Left renal cortex interstitium (tissue), 4 donors: ENCODE measurements around the gene TMEM237. TPM values are rescaled to one million over a fixed set of nuclear protein-coding genes. Genes with fewer than 3 reads are reported as not detected.
"Not testable (repeated sequence)": the region's sequence is repeated elsewhere in the genome, so short reads cannot be mapped to it uniquely, and the experiment has no call there.

Experiments used
- DNase-seq, 4 donors: peaks; one replicate each; pipeline ENCODE4 v3.0.0-alpha.2; 2013; ENCODE audit warnings: low read depth in 4 of 4, low spot score in 2 of 4, missing footprints in 1 of 4
- polyA plus RNA-seq, 4 donors: library from polyadenylated mRNA; unstranded; fragments of 120-200 nt; gene quantifications; one replicate each; pipeline ENCODE4 v1.2.1, GENCODE V29; 2013; ENCODE audit not compliant: insufficient read length in 4 of 4

The TMEM237 gene
- polyA plus RNA-seq, result 10 to 100 TPM; 45.0 to 60.1 (median 54.1) TPM

- peak in 3 of 4 donors; percentile 37 to 53 (median 45) for DNase-seq
Observed at GRCh38 chr2:201643216-201643890, at the start of gene TMEM237. Gene TMEM237, minus strand, starts transcription at chr2:201643503. Its CDS starts 103 bp downstream, at chr2:201643400.

GRCh38 chr2:201685156-201685555, 41.9 kb upstream of the TMEM237 start:
- DNase-seq, result no peak

- no peak for DNase-seq
Observed at GRCh38 chr2:201680743-201681142, 37.4 kb upstream of the TMEM237 start.

GRCh38 chr2:201678401-201678800, 35.1 kb upstream of the TMEM237 start:
- no peak for DNase-seq

- DNase-seq, result no peak
Observed at GRCh38 chr2:201675454-201675853, 32.2 kb upstream of the TMEM237 start.

GRCh38 chr2:201674794-201675193, 31.5 kb upstream of the TMEM237 start:
- DNase-seq, result no peak

- DNase-seq, result no peak
Observed at GRCh38 chr2:201674298-201674697, 31.0 kb upstream of the TMEM237 start.

- no peak for DNase-seq
Observed at GRCh38 chr2:201673546-201673945, 30.2 kb upstream of the TMEM237 start.

GRCh38 chr2:201671205-201671604, 27.9 kb upstream of the TMEM237 start:
- not testable (repeated sequence) for DNase-seq

GRCh38 chr2:201669865-201670264, 26.6 kb upstream of the TMEM237 start:
- DNase-seq, result no peak

- DNase-seq, result no peak
Observed at GRCh38 chr2:201668402-201668910, 25.2 kb upstream of the TMEM237 start.

- no peak for DNase-seq
Observed at GRCh38 chr2:201664334-201664733, 21.0 kb upstream of the TMEM237 start.

GRCh38 chr2:201661366-201661765, 18.1 kb upstream of the TMEM237 start:
- DNase-seq, result no peak

GRCh38 chr2:201660293-201660895, 17.1 kb upstream of the TMEM237 start:
- DNase-seq, result no peak

- DNase-seq, result no peak
Observed at GRCh38 chr2:201656740-201657139, 13.4 kb upstream of the TMEM237 start.

- DNase-seq, result no peak
Observed at GRCh38 chr2:201656102-201656501, 12.8 kb upstream of the TMEM237 start.

GRCh38 chr2:201654616-201655384, 11.5 kb upstream of the TMEM237 start:
- DNase-seq, result no peak

- DNase-seq, result no peak
Observed at GRCh38 chr2:201653221-201653620, 9.9 kb upstream of the TMEM237 start.

GRCh38 chr2:201649442-201649841, 6.1 kb upstream of the TMEM237 start:
- DNase-seq, result no peak

GRCh38 chr2:201647431-201647830, 4.1 kb upstream of the TMEM237 start:
- DNase-seq, result no peak

GRCh38 chr2:201644001-201644400, 698 bp upstream of the TMEM237 start:
- peak in 3 of 4 donors; percentile 10 to 41 (median 23) for DNase-seq
